Measurements from ENCODE around the gene ST3GAL2. TPM values are rescaled to one million over a fixed set of nuclear protein-coding genes. Genes with fewer than 3 reads are reported as not detected.
"Not testable (repeated sequence)": the region's sequence is repeated elsewhere in the genome, so short reads cannot be mapped to it uniquely, and the experiment has no call there.

The ST3GAL2 gene
- polyA plus RNA-seq, 1 experiment = 12.4 TPM

DNA sequence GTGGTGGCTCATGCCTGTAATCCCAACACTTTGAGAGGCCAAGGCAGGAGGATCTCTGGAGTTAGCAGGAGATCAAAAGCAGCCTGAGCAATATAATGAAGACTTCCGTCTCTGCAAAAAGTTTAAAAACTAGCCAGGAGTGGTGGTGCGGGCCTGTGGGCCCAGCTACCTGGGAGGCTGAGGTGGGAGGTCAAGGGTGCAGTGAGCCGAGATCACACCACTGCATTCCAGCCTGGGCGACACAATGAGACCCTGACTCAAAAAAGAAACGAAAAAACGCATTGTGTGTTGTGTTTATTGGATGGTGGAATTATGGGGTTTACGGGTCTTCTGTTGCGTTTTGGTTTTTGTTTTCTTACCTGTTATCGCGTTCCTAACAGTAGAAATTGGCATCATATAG, 93.1 kb downstream of the ST3GAL2 start:
- no peaks in the 10 kb centered on the region for H3K27me3 ChIP-seq (ENCODE audit: control insufficient read depth, insufficient read depth, low read length)
- ChIA-PET POLR2A (interaction anchor here (0.6 to 1.5 kb wide), 3 partner anchors 35 to 308 kb away, joined by 3 to 4 read pairs (median 3); partner anchors contain the start of gene AARS1), CTCF (no interaction called here)
- 0 out of 2 replicates have a peak, but pooled peaks cover 3% of the 10 kb centered on the region for H3K9me3 ChIP-seq (ENCODE audit: control insufficient read depth, insufficient read depth, low read length)
- TF ChIP-seq, protein P1, sequence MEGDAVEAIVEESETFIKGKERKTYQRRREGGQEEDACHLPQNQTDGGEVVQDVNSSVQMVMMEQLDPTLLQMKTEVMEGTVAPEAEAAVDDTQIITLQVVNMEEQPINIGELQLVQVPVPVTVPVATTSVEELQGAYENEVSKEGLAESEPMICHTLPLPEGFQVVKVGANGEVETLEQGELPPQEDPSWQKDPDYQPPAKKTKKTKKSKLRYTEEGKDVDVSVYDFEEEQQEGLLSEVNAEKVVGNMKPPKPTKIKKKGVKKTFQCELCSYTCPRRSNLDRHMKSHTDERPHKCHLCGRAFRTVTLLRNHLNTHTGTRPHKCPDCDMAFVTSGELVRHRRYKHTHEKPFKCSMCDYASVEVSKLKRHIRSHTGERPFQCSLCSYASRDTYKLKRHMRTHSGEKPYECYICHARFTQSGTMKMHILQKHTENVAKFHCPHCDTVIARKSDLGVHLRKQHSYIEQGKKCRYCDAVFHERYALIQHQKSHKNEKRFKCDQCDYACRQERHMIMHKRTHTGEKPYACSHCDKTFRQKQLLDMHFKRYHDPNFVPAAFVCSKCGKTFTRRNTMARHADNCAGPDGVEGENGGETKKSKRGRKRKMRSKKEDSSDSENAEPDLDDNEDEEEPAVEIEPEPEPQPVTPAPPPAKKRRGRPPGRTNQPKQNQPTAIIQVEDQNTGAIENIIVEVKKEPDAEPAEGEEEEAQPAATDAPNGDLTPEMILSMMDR (IDR thresholded peaks at IDR 0.05; ENCODE audit: low read depth, low read length) = no peak
- DNase-seq (ENCODE audit: low read depth, low spot score) = no peak
- H3K4me3 ChIP-seq (ENCODE audit: low read depth, low read length) = peak overlapping the region; percentile 97
- no peak overlapping the region for H3K27ac ChIP-seq (ENCODE audit: low read depth, low read length)

DNA sequence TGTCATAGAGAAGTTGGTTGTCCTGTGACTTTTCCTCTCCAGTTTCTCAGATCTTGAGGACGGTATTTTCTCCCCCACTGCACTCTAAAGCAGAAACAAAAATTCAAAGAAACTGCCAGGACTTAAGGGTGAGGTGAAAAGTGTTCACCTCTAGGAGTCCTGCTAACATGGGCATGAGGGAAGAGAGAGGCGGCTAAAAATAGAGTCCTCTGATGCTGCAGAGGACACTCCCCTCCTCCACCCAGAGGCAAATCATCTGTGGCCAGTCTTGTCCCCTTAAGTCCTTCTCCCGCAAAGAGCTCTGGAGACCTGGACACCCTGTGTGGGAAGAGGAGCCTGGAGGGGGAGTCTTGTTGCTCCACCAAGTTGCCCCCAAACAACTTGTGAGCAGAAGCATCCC, 96.9 kb downstream of the ST3GAL2 start:
- H3K27ac ChIP-seq (ENCODE audit: low read depth, low read length) = no peak overlapping the region
- POLR2A ChIA-PET = no interaction called here
- CTCF ChIA-PET = no interaction called here
- no peak for DNase-seq (ENCODE audit: low read depth, low spot score)
- TF ChIP-seq, protein P1 (IDR thresholded peaks at IDR 0.05; ENCODE audit: low read depth, low read length) = no peak
- no peaks in the 10 kb centered on the region for H3K27me3 ChIP-seq (ENCODE audit: control insufficient read depth, insufficient read depth, low read length)
- no peak overlapping the region for H3K4me3 ChIP-seq (ENCODE audit: low read depth, low read length)
- H3K9me3 ChIP-seq (ENCODE audit: control insufficient read depth, insufficient read depth, low read length) = 0 out of 2 replicates have a peak, but pooled peaks cover 3% of the 10 kb centered on the region

DNA sequence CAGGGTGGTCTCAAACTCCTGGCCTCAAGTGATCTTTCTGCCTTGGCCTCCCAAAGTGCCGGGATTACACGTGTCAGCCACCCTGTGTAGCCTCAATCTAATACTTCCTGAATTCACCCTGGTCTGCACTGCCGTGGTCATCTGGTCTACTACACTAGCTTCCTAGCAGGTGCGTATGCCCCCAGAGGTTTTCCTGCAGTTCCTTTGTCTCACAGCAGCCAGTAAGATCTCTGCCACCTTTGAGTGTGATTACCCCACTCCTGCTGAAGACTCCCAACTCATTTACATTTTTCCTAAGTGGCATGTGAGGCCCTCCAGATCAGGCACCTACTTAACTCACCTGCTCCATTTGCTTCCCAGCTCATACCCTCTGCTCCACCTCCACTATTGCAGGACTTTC, 97.3 kb downstream of the ST3GAL2 start:
- no peak for DNase-seq (ENCODE audit: low read depth, low spot score)
- TF ChIP-seq, protein P1 (IDR thresholded peaks at IDR 0.05; ENCODE audit: low read depth, low read length) = no peak
- Histone ChIP-seq H3K9me3 (ENCODE audit: control insufficient read depth, insufficient read depth, low read length) (no peaks in the 10 kb centered on the region), H3K4me3 (ENCODE audit: low read depth, low read length) (no peak overlapping the region), H3K27me3 (ENCODE audit: control insufficient read depth, insufficient read depth, low read length) (no peaks in the 10 kb centered on the region), H3K27ac (ENCODE audit: low read depth, low read length) (no peak overlapping the region)
- ChIA-PET POLR2A (no interaction called here), CTCF (no interaction called here)

DNA sequence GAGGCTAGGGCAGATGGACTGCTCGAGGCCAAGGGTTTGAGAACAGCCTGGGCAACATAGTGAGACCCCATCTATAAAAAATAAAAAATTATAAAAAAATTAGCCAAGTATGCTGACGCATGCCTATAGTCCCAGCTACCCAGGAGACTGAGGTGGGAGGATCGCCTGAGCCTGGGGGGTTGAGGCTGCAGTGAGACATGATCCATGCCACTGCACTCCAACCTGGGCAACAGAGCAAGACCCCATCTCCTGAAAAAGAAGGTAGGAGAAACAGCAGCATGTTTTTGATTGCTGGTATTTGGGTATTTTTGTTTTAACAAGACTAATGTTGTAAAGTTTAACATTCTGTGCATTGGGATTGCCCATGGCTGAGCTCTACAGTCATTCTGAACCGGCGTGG, 101.1 kb downstream of the ST3GAL2 start:
- H3K27me3 ChIP-seq (ENCODE audit: control insufficient read depth, insufficient read depth, low read length) = no peaks in the 10 kb centered on the region
- no peaks in the 10 kb centered on the region for H3K9me3 ChIP-seq (ENCODE audit: control insufficient read depth, insufficient read depth, low read length)
- CTCF ChIA-PET = no interaction called here
- TF ChIP-seq, protein P1 (IDR thresholded peaks at IDR 0.05; ENCODE audit: low read depth, low read length) = no peak
- H3K27ac ChIP-seq (ENCODE audit: low read depth, low read length) = no peak overlapping the region
- POLR2A ChIA-PET = no interaction called here
- no peak for DNase-seq (ENCODE audit: low read depth, low spot score)
- no peak overlapping the region for H3K4me3 ChIP-seq (ENCODE audit: low read depth, low read length)

DNA sequence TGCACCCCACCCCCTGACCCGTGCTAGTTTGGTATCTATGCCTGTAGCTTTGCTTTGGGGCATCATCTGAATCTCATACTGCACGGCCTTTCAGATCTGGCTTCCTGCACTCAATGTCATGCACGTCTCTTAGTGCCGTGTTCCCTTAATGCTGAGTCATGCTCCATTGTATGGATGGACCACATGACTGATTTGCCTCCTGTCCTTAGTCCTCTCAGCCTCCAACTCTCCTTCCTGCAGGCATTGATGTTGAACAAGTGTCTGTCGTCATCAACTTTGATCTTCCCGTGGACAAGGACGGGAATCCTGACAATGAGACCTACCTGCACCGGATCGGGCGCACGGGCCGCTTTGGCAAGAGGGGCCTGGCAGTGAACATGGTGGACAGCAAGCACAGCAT, 106.2 kb downstream of the ST3GAL2 start:
- H3K27ac ChIP-seq (ENCODE audit: low read depth, low read length); DNase-seq (ENCODE audit: low read depth, low spot score); H3K27me3 ChIP-seq (ENCODE audit: control insufficient read depth, insufficient read depth, low read length); H3K9me3 ChIP-seq (ENCODE audit: control insufficient read depth, insufficient read depth, low read length); CTCF ChIA-PET; H3K4me3 ChIP-seq (ENCODE audit: low read depth, low read length); POLR2A ChIA-PET: not testable (repeated sequence)

Measured in AG04450 (cell line).